ENCODE measurements around the gene SHC1. TPM values are rescaled to one million over a fixed set of nuclear protein-coding genes. Genes with fewer than 3 reads are reported as not detected.

SHC1 gene, protein sequence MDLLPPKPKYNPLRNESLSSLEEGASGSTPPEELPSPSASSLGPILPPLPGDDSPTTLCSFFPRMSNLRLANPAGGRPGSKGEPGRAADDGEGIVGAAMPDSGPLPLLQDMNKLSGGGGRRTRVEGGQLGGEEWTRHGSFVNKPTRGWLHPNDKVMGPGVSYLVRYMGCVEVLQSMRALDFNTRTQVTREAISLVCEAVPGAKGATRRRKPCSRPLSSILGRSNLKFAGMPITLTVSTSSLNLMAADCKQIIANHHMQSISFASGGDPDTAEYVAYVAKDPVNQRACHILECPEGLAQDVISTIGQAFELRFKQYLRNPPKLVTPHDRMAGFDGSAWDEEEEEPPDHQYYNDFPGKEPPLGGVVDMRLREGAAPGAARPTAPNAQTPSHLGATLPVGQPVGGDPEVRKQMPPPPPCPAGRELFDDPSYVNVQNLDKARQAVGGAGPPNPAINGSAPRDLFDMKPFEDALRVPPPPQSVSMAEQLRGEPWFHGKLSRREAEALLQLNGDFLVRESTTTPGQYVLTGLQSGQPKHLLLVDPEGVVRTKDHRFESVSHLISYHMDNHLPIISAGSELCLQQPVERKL
- 10 to 100 TPM; 69.6 to 72.4 TPM for total RNA-seq

DNA sequence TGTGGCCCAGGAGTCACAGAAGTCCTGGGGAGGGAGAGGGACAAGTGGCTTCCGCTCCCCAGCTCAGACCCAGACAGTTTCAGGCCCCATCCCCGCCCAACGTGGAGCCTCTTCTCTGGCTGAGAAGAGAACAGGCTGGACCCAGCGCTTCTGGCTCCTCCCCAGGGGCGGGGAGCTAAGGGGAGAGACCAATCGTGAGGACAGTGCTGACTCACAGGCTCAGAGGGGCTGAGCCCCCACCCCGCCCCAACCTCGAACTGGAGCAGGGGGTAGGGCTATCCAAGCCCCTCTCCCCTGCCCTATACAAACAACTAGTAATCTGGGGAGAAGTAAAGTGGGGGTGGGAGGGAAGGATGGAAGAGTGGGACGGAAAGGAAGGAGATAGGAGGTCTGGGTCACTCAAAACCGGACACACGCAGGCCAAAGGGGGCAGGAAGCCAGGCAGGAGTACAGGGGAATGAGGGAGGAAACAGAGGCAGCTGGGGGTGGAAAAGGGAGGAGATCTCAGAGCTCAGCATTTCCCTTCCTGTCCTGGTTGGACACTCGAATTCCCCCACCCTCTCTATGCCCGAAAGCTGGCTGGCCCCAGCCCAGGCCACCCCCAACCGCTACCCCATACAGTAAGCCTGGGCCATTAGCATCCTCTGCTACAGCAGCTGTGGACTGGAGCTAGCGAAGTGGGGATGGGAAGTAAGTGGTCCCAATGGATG lies at the start of gene SHC1:
Gene SHC1, minus strand, starts transcription at position 117 of the 710 bp plus-strand sequence. CDS start 221 bp downstream, outside the sequence.
- ATAC-seq, result no peak
- CTCF ChIA-PET, result interaction anchor here (0.7 to 3.6 kb wide), 5 partner anchors 9 to 46 kb away, joined by 3 to 16 read pairs (median 6); partner anchors contain the start of genes PBXIP1 and PYGO2
- H3K36me3 Mint-ChIP-seq (ENCODE audit: low read depth), result peaks cover 36% of the 10 kb centered on the region
- peak within 1 kb of the TSS; percentile 28 for H3K27ac Mint-ChIP-seq
- no peaks in the 10 kb centered on the region for H3K27me3 Mint-ChIP-seq (ENCODE audit: low read depth)
- H3K4me1 Mint-ChIP-seq (ENCODE audit: low read depth), result peaks cover 52% of the 10 kb centered on the region
- POLR2A ChIA-PET, result interaction anchor here (0.7 to 3.1 kb wide), 4 partner anchors 9 to 17 kb away, joined by 3 to 15 read pairs (median 8); partner anchors contain the start of genes PBXIP1 and PYGO2
- H3K4me3 Mint-ChIP-seq, result no peak within 1 kb of the TSS
- no peaks in the 10 kb centered on the region for H3K9me3 Mint-ChIP-seq (ENCODE audit: insufficient read depth)
- peak; percentile 40 for DNase-seq

DNA sequence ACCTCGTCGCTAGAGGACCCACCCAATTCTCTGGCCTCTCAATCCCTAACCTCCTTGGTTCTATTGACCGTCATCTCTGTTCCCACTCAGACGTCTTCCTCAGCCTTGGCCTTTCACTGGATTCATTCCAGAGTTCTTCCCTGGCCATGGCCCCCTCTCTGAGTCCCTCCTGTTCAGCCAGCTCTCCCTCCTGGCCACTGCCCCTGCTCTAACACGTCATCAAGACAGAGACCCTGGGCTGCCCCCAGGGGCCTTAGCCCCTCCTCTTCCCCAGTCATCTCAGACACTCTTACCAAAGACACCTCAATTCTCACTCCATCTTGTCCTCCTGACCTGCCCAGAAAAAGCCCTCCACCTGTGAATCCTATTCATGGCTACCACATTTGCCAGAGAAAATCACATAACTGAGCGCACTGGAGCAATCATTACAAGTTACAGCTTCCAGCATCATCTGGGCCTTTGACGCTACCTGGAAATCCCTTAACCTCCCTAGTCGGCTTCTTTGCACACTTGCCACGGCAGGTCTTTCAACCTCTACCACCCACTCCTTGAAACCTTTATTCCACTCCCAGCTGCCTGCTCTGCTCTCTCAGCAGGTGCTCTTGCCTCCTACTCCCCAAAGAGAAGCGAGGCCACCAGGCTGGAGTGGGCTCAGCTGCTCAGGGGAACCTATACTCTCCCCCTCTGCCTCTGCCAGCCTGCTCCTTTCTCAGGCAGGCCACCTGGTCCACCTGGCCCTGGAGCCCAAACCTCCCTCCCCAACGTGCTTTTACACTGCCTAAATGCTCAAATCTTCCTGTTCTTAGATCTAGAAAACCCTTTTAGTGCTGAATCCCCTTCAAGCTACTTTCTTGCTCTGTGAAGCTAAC lies 49.1 kb upstream of the SHC1 start:
- ChIA-PET POLR2A (interaction anchor here (0.6 to 0.8 kb wide), 2 partner anchors 13 to 47 kb away, joined by 3 read pairs; no protein-coding TSS in a partner anchor), CTCF (interaction anchor here (0.7 to 7.5 kb wide), 13 partner anchors 9 to 186 kb away, joined by 3 to 71 read pairs (median 4); partner anchors contain the start of genes ADAM15, FLAD1, KRTCAP2 and PYGO2)
- no peak for ATAC-seq
- Mint-ChIP-seq H3K27ac (no peak overlapping the region), H3K36me3 (ENCODE audit: low read depth) (peaks cover 13% of the 10 kb centered on the region), H3K4me3 (no peak overlapping the region), H3K4me1 (ENCODE audit: low read depth) (peaks cover 26% of the 10 kb centered on the region), H3K27me3 (ENCODE audit: low read depth) (peaks cover 6% of the 10 kb centered on the region), H3K9me3 (ENCODE audit: insufficient read depth) (no peaks in the 10 kb centered on the region)
- no peak for DNase-seq

DNA sequence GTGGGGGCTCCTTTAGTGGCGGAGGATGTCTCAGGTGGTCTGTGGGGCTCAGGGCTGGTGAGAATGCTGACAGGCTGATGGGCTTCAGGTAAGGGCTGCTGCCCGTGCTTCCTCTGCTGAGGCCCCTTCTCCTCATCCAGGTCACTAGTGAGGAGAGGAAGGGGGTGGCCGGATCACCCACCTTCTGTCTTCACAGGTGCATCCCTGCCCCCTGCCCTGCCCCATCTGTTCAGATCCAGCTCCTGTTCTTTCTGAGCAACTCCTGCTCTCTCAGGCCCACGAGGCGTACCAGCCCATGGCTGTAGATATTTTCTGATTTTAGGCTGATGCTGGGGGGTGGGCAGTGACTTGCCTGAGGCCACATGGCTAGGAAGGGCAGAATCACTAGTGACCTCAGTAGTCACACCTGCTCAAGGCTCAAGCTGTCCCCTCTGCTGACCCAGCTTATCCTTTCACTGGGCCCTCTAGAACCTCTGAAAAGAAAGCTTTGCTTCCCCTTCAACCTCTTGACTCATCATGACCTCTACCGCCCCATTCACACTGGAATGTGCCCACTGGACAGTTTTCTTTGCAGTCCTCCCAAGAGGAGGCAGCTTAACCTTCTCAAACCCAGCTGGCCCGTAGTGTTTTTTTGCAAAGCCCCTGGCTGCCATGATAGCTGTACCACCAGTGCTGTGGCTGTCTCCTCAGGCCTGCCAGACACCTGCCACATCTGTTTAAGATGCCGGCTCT lies 48.2 kb upstream of the SHC1 start:
- Mint-ChIP-seq H3K36me3 (ENCODE audit: low read depth) (peaks cover 18% of the 10 kb centered on the region), H3K27ac (no peak overlapping the region), H3K9me3 (ENCODE audit: insufficient read depth) (no peaks in the 10 kb centered on the region), H3K27me3 (ENCODE audit: low read depth) (peaks cover 6% of the 10 kb centered on the region), H3K4me1 (ENCODE audit: low read depth) (peaks cover 35% of the 10 kb centered on the region), H3K4me3 (no peak overlapping the region)
- no peak for DNase-seq
- ATAC-seq, result no peak
- CTCF ChIA-PET, result interaction anchor here (1.1 to 7.5 kb wide), 18 partner anchors 11 to 116 kb away, joined by 3 to 71 read pairs (median 5); partner anchors contain the start of genes ADAM15, FLAD1, PBXIP1 and PYGO2
- POLR2A ChIA-PET, result interaction anchor here (0.6 to 0.8 kb wide), 2 partner anchors 12 to 48 kb away, joined by 3 read pairs; no protein-coding TSS in a partner anchor

DNA sequence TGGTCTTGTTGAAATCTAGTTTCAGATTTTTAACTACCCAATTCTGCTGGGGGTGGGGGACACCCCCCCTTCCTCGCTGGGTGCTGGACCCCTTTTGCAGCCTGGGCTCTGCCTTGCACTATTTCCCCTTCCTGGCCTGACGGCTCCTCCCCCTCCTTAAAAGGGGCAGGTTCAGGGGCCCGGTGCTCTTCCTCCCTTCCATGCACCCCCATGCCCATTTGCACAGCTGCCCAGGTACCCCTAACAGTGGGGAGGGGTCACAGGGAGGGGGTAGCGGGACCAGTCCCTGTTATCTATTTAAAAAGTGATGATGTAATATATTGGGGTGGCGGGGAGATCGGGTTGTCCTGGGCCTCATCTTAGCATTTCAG lies 47.4 kb upstream of the SHC1 start:
- CTCF ChIA-PET, result interaction anchor here (0.6 to 7.5 kb wide), 42 partner anchors 8 to 458 kb away, joined by 3 to 71 read pairs (median 6); partner anchors contain the start of genes ADAM15, CKS1B, DCST1 and DCST2
- Mint-ChIP-seq H3K4me3 (peak overlapping the region; percentile 22), H3K27ac (peak overlapping the region; percentile 52), H3K27me3 (ENCODE audit: low read depth) (peaks cover 6% of the 10 kb centered on the region), H3K4me1 (ENCODE audit: low read depth) (peaks cover 43% of the 10 kb centered on the region), H3K9me3 (ENCODE audit: insufficient read depth) (no peaks in the 10 kb centered on the region), H3K36me3 (ENCODE audit: low read depth) (peaks cover 22% of the 10 kb centered on the region)
- POLR2A ChIA-PET, result interaction anchor here (0.6 to 2.5 kb wide), 2 partner anchors 35 to 39 kb away, joined by 3 to 8 read pairs; partner anchors contain the start of gene FLAD1
- ATAC-seq (peak; percentile 21), DNase-seq (no peak)

DNA sequence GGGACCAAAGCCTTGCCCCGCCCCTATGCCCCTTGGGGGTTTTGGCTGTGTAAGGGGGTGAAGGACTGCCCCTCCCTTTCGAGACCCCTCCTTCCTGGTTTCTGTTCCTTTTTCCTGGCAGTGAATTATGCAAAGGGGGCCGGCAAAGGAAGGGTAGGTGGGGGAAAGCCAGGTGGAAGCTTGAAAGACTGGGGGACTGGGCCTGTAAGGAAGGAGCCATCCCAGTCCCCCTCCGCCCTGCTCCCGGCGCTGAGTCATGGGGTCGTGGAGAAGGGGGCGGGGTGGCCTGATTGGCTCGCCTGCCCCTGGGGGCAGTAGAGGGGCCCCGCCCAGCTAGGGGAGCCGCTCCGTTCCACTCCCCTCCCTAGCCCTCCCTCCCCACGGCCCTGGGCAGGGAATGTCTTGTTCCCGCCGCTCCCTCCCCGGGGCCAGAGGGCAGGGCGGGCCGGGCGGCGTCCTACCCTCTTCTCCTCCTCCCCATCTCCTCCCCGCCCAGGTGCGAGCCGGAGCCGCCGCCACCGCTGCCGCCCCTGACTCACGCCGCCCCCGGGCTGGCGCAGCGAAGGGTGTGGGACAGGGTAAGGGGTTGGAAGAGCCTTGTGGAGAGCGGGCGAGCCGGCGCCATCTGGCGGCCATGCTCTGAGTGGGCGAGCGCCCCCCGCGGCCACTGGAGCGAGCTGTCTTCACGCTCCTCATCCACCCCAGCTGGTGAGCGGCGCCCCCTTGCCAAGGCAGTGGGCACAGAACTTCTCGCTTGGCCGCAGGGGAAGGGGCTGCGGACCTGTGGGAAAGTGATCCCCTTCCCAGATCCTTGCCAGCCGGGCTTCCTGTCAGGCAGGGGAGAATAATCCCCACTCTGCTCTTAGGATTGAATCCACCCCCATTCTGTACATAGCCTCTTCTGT lies 46.7 kb upstream of the SHC1 start:
- ATAC-seq (peak; percentile 98), DNase-seq (peak; percentile 87)
- CTCF ChIA-PET, result interaction anchor here (0.6 to 7.5 kb wide), 44 partner anchors 9 to 458 kb away, joined by 3 to 71 read pairs (median 6); partner anchors contain the start of genes ADAM15, CKS1B, DCST1 and DCST2
- Mint-ChIP-seq H3K27me3 (ENCODE audit: low read depth) (peaks cover 6% of the 10 kb centered on the region), H3K27ac (peak overlapping the region; percentile 52), H3K9me3 (ENCODE audit: insufficient read depth) (no peaks in the 10 kb centered on the region), H3K36me3 (ENCODE audit: low read depth) (peaks cover 22% of the 10 kb centered on the region), H3K4me1 (ENCODE audit: low read depth) (peaks cover 50% of the 10 kb centered on the region), H3K4me3 (peak overlapping the region; percentile 22)
- POLR2A ChIA-PET, result interaction anchor here (0.6 to 2.5 kb wide), 5 partner anchors 34 to 62 kb away, joined by 3 to 8 read pairs (median 6); partner anchors contain the start of genes CKS1B, FLAD1 and PBXIP1

DNA sequence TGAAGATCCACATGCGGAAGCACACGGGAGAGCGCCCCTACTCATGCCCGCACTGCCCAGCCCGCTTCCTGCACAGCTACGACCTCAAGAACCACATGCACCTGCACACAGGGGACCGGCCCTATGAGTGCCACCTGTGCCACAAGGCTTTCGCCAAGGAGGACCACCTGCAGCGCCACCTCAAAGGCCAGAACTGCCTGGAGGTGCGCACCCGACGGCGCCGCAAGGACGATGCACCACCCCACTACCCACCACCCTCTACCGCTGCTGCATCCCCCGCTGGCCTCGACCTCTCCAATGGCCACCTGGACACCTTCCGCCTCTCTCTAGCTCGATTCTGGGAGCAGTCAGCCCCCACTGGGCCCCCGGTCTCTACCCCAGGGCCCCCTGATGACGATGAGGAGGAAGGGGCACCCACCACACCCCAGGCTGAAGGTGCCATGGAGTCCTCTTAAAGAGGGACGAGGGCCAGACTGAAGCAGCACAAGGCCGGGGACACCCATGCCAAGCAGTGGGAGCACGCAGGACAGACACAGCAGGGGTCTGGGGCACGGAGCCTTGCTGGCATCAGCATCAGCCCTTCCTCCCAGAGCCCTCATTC lies 45.8 kb upstream of the SHC1 start:
- ChIA-PET CTCF (interaction anchor here (0.9 to 7.5 kb wide), 25 partner anchors 9 to 457 kb away, joined by 3 to 71 read pairs (median 11); partner anchors contain the start of genes ADAM15, CKS1B, FLAD1 and LENEP), POLR2A (interaction anchor here (0.9 to 2.5 kb wide), 7 partner anchors 10 to 61 kb away, joined by 3 to 8 read pairs (median 4); partner anchors contain the start of genes CKS1B, FLAD1 and PBXIP1)
- no peak for DNase-seq
- Mint-ChIP-seq H3K27ac (peak overlapping the region; percentile 25), H3K36me3 (ENCODE audit: low read depth) (peaks cover 24% of the 10 kb centered on the region), H3K9me3 (ENCODE audit: insufficient read depth) (no peaks in the 10 kb centered on the region), H3K4me3 (no peak overlapping the region), H3K4me1 (ENCODE audit: low read depth) (peaks cover 56% of the 10 kb centered on the region), H3K27me3 (ENCODE audit: low read depth) (peaks cover 4% of the 10 kb centered on the region)
- no peak for ATAC-seq

DNA sequence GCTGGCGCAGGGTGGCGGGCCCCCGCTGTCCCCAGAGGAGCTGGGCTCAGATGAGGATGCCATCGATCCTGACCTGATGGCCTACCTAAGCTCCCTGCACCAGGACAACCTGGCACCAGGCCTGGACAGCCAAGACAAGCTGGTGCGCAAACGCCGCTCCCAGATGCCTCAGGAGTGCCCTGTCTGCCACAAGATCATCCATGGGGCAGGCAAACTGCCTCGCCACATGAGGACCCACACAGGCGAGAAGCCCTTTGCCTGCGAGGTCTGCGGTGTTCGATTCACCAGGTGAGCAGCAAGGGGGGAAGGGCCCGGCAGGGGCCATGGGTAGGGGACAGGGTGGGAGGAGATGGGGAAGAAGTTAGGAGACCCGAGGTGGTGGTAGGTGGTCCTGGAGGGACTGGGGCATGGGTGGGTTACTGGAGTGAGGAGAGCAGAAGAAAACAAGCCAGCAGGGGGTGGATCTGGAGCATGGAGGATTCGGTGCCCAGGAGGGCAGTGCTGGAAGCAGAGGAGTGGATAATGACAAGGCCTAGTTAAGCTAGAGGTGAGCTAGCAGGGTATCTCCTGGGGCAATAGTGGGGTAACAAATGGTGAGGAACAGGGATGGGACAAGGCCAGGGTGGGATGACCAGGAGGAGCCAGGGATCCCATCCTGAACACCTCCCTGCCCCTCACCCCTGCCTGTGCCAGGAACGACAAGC lies 45.1 kb upstream of the SHC1 start:
- no peak for ATAC-seq
- peaks cover 24% of the 10 kb centered on the region for H3K36me3 Mint-ChIP-seq (ENCODE audit: low read depth)
- CTCF ChIA-PET, result interaction anchor here (0.9 to 7.5 kb wide), 21 partner anchors 9 to 456 kb away, joined by 3 to 71 read pairs (median 18); partner anchors contain the start of genes ADAM15, CKS1B, FLAD1 and LENEP
- H3K4me1 Mint-ChIP-seq (ENCODE audit: low read depth), result peaks cover 63% of the 10 kb centered on the region
- no peak overlapping the region for H3K4me3 Mint-ChIP-seq
- DNase-seq, result no peak
- peak overlapping the region; percentile 28 for H3K27ac Mint-ChIP-seq
- POLR2A ChIA-PET, result interaction anchor here (0.9 to 2.5 kb wide), 8 partner anchors 9 to 60 kb away, joined by 3 to 8 read pairs (median 4); partner anchors contain the start of genes CKS1B, FLAD1 and PBXIP1
- no peaks in the 10 kb centered on the region for H3K9me3 Mint-ChIP-seq (ENCODE audit: insufficient read depth)
- peaks cover 4% of the 10 kb centered on the region for H3K27me3 Mint-ChIP-seq (ENCODE audit: low read depth)

DNA sequence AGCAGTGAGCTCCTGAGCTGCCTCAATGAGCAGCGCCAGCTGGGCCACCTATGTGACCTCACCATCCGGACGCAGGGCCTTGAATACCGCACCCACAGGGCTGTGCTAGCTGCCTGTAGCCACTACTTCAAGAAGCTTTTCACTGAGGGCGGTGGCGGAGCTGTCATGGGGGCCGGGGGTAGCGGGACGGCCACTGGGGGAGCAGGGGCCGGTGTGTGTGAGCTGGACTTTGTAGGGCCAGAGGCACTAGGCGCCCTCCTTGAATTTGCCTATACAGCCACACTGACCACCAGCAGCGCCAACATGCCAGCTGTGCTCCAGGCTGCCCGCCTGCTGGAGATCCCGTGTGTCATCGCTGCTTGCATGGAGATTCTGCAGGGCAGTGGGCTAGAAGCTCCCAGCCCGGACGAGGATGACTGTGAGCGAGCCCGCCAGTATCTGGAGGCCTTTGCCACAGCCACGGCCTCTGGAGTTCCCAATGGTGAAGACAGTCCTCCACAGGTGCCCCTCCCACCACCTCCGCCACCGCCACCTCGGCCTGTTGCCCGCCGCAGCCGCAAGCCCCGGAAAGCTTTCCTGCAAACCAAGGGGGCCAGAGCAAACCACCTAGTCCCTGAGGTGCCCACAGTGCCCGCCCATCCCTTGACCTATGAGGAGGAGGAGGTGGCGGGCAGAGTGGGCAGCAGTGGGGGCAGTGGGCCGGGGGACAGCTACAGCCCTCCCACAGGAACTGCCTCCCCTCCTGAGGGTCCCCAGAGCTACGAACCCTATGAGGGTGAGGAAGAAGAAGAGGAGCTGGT lies 44.4 kb upstream of the SHC1 start:
- ChIA-PET CTCF (interaction anchor here (0.9 to 7.5 kb wide), 10 partner anchors 15 to 78 kb away, joined by 3 to 71 read pairs (median 7); partner anchors contain the start of genes ADAM15, CKS1B, FLAD1 and PBXIP1), POLR2A (interaction anchor here (1.0 to 1.5 kb wide), 3 partner anchors 15 to 40 kb away, joined by 3 to 4 read pairs (median 4); partner anchors contain the start of gene CKS1B)
- Mint-ChIP-seq H3K27me3 (ENCODE audit: low read depth) (peaks cover 4% of the 10 kb centered on the region), H3K36me3 (ENCODE audit: low read depth) (peaks cover 24% of the 10 kb centered on the region), H3K4me3 (no peak overlapping the region), H3K4me1 (ENCODE audit: low read depth) (peaks cover 71% of the 10 kb centered on the region), H3K9me3 (ENCODE audit: insufficient read depth) (no peaks in the 10 kb centered on the region), H3K27ac (no peak overlapping the region)
- ATAC-seq (no peak), DNase-seq (no peak)
